Right atrium auricular region (tissue), 2 donors: ENCODE measurements around the gene FBXL20. TPM values are rescaled to one million over a fixed set of nuclear protein-coding genes. Genes with fewer than 3 reads are reported as not detected.
"Not testable (repeated sequence)": the region's sequence is repeated elsewhere in the genome, so short reads cannot be mapped to it uniquely, and the experiment has no call there.

Experiments used
- DNase-seq: peaks from one replicate; pipeline ENCODE4 v3.0.0-alpha.2; 2019; ENCODE audit warnings: low spot score
- H3K27ac ChIP-seq, 2 donors: fragments of 200-600 bp; sonication (generic); 1 replicate in 1 of 2; 2 replicates in 1 of 2; pipeline ENCODE4 v1.5.1; 2016 to 2019
- H3K27me3 ChIP-seq, 2 donors: fragments of 200-600 bp; sonication (generic); one replicate each; pipeline versions ENCODE4 v1.5.1 to v1.6.0; 2017 to 2019
- H3K36me3 ChIP-seq: fragments of 200-600 bp; sonication (generic); one replicate; pipeline ENCODE4 v1.5.1; 2016
- H3K4me1 ChIP-seq, 2 donors: fragments of 200-600 bp; sonication (generic); one replicate each; pipeline versions ENCODE4 v1.5.1 to v1.6.0; 2017 to 2019
- H3K4me3 ChIP-seq, 2 donors: fragments of 200-600 bp; sonication (generic); 1 replicate in 1 of 2; 2 replicates in 1 of 2; pipeline ENCODE4 v1.5.1; 2017 to 2019; ENCODE audit warnings: mild to moderate bottlenecking in 1 of 2, moderate library complexity in 1 of 2
- H3K9me3 ChIP-seq, 2 donors: fragments of 200-600 bp; sonication (generic); one replicate each; pipeline ENCODE4 v1.5.1; 2019
- total RNA-seq, 2 donors: library from RNA; depleted of rRNA; stranded (reverse); fragments of >200 nt; gene quantifications; one replicate each; pipeline ENCODE4 v1.1.0, GENCODE V29; 2016
- TF ChIP-seq, protein P1 (sequence below), 2 donors: fragments of 200-600 bp; sonication (generic); IDR thresholded peaks; one replicate each; pipeline ENCODE4 v1.5.1; 2019; ENCODE audit warnings: antibody characterized with exemption in 2 of 2

FBXL20 gene
- total RNA-seq, 2 donors from 2014 or later, result 7.6 to 7.7 TPM

- Histone ChIP-seq H3K9me3 (no peaks in the 10 kb centered on the region), H3K36me3 (peaks cover 44% of the 10 kb centered on the region), H3K4me3 (no peak overlapping the region), H3K4me1 (no peaks in the 10 kb centered on the region), H3K27ac (no peak overlapping the region), H3K27me3 (no peaks in the 10 kb centered on the region)
- peak; percentile 54 for DNase-seq
- TF ChIP-seq, protein P1, sequence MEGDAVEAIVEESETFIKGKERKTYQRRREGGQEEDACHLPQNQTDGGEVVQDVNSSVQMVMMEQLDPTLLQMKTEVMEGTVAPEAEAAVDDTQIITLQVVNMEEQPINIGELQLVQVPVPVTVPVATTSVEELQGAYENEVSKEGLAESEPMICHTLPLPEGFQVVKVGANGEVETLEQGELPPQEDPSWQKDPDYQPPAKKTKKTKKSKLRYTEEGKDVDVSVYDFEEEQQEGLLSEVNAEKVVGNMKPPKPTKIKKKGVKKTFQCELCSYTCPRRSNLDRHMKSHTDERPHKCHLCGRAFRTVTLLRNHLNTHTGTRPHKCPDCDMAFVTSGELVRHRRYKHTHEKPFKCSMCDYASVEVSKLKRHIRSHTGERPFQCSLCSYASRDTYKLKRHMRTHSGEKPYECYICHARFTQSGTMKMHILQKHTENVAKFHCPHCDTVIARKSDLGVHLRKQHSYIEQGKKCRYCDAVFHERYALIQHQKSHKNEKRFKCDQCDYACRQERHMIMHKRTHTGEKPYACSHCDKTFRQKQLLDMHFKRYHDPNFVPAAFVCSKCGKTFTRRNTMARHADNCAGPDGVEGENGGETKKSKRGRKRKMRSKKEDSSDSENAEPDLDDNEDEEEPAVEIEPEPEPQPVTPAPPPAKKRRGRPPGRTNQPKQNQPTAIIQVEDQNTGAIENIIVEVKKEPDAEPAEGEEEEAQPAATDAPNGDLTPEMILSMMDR (IDR thresholded peaks at IDR 0.05), result no peak
Observed at GRCh38 chr17:39271546-39271945, 129.9 kb downstream of the FBXL20 start.

DNA sequence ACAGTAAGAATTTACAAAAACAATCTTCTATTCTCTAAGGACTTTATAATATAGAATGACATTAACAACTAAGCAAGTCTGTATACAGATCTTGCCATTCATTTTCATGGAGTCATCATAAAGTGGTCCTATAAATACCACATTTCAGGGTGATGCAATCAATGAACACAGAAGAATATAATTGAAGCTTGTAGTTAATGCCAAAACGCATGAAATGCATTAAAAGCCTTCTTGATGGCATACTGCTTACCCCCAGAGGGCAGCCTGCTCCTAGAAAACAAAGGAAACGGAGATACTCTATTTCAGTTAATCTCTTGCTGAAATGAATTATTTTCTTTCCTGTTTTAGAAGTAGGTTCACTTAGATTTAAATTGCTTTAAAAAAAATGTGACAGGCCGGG, 130.5 kb downstream of the FBXL20 start:
- no peak for DNase-seq
- TF ChIP-seq, protein P1 (IDR thresholded peaks at IDR 0.05), result peak in 1 of 2 donors; percentile 36
- Histone ChIP-seq H3K4me3 (no peak overlapping the region), H3K27me3 (no peaks in the 10 kb centered on the region), H3K27ac (no peak overlapping the region), H3K4me1 (no peaks in the 10 kb centered on the region), H3K36me3 (peaks cover 44% of the 10 kb centered on the region), H3K9me3 (no peaks in the 10 kb centered on the region)

DNA sequence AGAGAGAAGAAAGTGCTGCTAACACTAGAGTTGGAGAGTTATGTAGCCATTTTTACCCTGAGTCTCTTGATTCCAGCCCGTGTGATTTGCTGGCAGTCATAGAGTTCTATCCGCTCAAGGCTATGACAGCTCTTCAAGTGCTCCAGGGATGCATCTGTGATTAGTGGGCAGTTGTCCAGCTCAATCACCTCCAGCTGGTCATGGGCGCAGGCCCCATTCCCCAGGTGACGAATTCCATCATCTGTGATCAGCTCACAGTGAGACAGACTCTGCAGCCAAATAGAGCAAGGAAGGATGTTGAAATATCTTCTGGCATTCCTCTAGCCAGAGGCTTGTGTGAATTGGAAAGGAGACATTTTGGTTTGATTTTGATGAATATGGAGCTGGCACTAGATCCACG, 137.3 kb downstream of the FBXL20 start:
- H3K4me3 ChIP-seq, result no peak overlapping the region
- H3K27ac ChIP-seq, result peak overlapping the region; percentile 50 to 77
- DNase-seq, result peak; percentile 63
- TF ChIP-seq, protein P1 (IDR thresholded peaks at IDR 0.05), result no peak
- H3K27me3 ChIP-seq, result no peaks in the 10 kb centered on the region
- H3K4me1 ChIP-seq, result no peaks in the 10 kb centered on the region
- H3K9me3 ChIP-seq, result no peaks in the 10 kb centered on the region
- H3K36me3 ChIP-seq, result peaks cover 52% of the 10 kb centered on the region

DNA sequence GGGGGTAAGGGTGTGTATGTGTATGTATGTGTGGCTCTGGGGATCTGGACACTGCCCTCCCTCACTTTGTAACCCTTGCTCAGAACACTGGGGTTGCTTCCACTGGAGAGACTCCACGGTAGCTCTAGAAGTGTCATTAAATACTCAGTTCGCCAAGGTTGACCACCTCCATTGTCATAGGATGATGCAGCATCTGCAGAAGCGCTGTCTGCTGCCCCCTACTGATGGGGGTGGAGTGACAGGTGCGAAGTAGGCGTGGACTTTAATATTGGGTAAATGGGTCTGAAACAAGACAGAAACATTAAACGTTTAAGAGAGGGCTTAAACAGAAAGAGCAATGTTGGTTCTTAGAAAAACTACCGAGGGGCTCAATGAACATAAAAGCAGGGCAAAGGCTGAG, 140.1 kb downstream of the FBXL20 start:
- TF ChIP-seq, protein P1 (IDR thresholded peaks at IDR 0.05), result no peak
- Histone ChIP-seq H3K9me3 (no peaks in the 10 kb centered on the region), H3K4me1 (no peaks in the 10 kb centered on the region), H3K27me3 (no peaks in the 10 kb centered on the region), H3K27ac (no peak overlapping the region), H3K36me3 (peaks cover 54% of the 10 kb centered on the region), H3K4me3 (no peak overlapping the region)
- DNase-seq, result peak; percentile 5

DNA sequence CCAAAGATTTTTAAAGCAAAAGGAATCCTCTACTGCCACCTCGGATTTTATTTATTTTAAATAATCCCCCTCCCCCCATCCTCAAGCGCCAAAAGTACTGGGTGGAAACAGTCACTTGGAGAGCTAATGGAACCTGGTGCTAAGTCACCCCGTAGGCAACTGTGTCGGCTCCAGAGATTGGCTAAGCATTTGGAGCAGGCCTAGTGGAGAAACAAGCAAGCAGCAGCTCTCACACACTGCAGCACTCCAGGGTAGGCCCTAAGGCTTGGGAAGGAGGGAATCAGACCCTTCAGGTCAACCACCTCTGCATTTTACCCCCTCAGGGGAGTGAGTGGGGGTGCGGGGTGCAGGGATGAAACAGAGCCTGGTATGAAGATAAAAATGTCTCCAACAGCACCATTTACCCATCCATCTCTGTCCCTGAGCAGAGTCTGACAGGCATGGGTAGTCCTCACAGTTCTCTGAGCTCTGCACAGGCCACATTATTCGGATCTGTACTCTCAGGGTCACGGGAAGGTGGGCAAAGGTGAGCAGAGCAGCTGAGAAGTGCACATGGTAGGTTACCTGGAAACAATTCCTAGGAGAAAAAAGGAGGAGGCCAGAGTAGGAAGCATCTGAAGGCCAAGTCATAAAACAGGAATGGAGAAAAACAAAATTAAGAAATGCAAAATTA, 148.5 kb downstream of the FBXL20 start:
- no peak for DNase-seq
- H3K27ac ChIP-seq, result no peak overlapping the region
- H3K9me3 ChIP-seq, result no peaks in the 10 kb centered on the region
- TF ChIP-seq, protein P1 (IDR thresholded peaks at IDR 0.05), result no peak
- H3K36me3 ChIP-seq, result peaks cover 28% of the 10 kb centered on the region
- no peaks in the 10 kb centered on the region for H3K4me1 ChIP-seq
- H3K27me3 ChIP-seq, result no peaks in the 10 kb centered on the region
- H3K4me3 ChIP-seq, result no peak overlapping the region

DNA sequence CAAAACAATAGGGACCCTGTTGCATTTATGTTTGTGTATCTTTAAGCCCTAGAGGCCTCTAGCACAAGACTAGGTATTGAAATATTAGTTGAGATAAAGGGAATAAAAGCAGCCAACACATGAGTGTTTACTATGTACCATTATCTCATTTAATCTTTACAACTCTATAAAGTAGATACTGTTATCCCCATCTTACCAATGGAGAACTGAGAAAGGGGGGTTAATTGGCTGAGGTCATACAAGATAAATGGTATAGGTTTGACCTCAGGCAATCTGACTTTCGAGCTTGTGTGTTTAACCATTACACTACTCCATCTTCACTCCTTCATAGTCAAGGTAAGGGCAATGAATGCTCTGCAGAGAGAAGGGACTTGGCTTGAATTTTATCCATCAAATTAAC, 149.4 kb downstream of the FBXL20 start:
- Histone ChIP-seq H3K9me3 (no peaks in the 10 kb centered on the region), H3K27me3 (no peaks in the 10 kb centered on the region), H3K27ac (no peak overlapping the region), H3K4me3 (no peak overlapping the region), H3K4me1 (no peaks in the 10 kb centered on the region), H3K36me3 (peaks cover 22% of the 10 kb centered on the region)
- DNase-seq, result no peak
- TF ChIP-seq, protein P1 (IDR thresholded peaks at IDR 0.05), result no peak

GRCh38 chr17:39250076-39250475, 151.3 kb downstream of the FBXL20 start:
- not testable (repeated sequence) for H3K9me3 ChIP-seq, DNase-seq, H3K4me1 ChIP-seq, H3K4me3 ChIP-seq, H3K27me3 ChIP-seq, H3K27ac ChIP-seq
- H3K36me3 ChIP-seq, result peaks cover 13% of the 10 kb centered on the region
